SJSA1 (cell line): Measurements from ENCODE around the gene ASTL. TPM values are rescaled to one million over a fixed set of nuclear protein-coding genes. Genes with fewer than 3 reads are reported as not detected.

Experiments used
- DNase-seq, 2 experiments: peaks; one replicate each; pipeline ENCODE4 v3.0.0-alpha.2; 2015 to 2020; ENCODE audit warnings: low spot score in 2 of 2, low read depth in 1 of 2
- H3K27ac ChIP-seq: fragments of 250-450 bp; sonication (Bioruptor Pico); 2 replicates; pipeline ENCODE4 v1.5.1; 2020; ENCODE audit warnings: mild to moderate bottlenecking, moderate library complexity
- H3K27me3 ChIP-seq: fragments of 250-450 bp; sonication (Bioruptor Pico); replicated peaks from 2 replicates; pipeline ENCODE4 v1.5.1; 2020; ENCODE audit warnings: mild to moderate bottlenecking, moderate library complexity
- H3K36me3 ChIP-seq: fragments of 250-450 bp; sonication (Bioruptor Pico); 2 replicates; pipeline ENCODE4 v1.5.1; 2020; ENCODE audit warnings: mild to moderate bottlenecking
- H3K4me1 ChIP-seq: fragments of 250-450 bp; sonication (Bioruptor Pico); replicated peaks from 2 replicates; pipeline ENCODE4 v1.6.1; 2021; ENCODE audit warnings: mild to moderate bottlenecking
- H3K4me3 ChIP-seq: fragments of 250-450 bp; sonication (Bioruptor Pico); 2 replicates; pipeline ENCODE4 v1.5.1; 2020; ENCODE audit warnings: mild to moderate bottlenecking
- H3K9me3 ChIP-seq: fragments of 250-450 bp; sonication (Bioruptor Pico); replicated peaks from 2 replicates; pipeline ENCODE4 v1.5.1; 2020; ENCODE audit warnings: mild to moderate bottlenecking
- total RNA-seq: library from RNA; depleted of rRNA; stranded (reverse); fragments of >200 nt; shearing (Covaris generic); gene quantifications from 2 replicates; pipeline ENCODE4 v1.2.3, GENCODE V29; 2014; rRNA removed

ASTL gene
- total RNA-seq = not detected in 2 replicates

GRCh38 chr2:96138179-96139145, at the start of gene ASTL:
Gene ASTL, minus strand, starts transcription at chr2:96138502. Its CDS starts 66 bp downstream, at chr2:96138436.
- no peak within 1 kb of the TSS for H3K4me3 ChIP-seq
- H3K27me3 ChIP-seq = 0 out of 2 replicates have a peak, but pooled peaks cover 9% of the 10 kb centered on the region
- H3K27ac ChIP-seq = no peak within 1 kb of the TSS
- H3K4me1 ChIP-seq = no peaks in the 10 kb centered on the region
- no peaks in the 10 kb centered on the region for H3K9me3 ChIP-seq
- H3K36me3 ChIP-seq = no peaks in the 10 kb centered on the region
- no peak for DNase-seq

GRCh38 chr2:96186562-96186961, 48.3 kb upstream of the ASTL start:
- Histone ChIP-seq H3K27ac (no peak overlapping the region), H3K4me3 (no peak overlapping the region), H3K36me3 (peaks cover 76% of the 10 kb centered on the region), H3K27me3 (no peaks in the 10 kb centered on the region), H3K9me3 (no peaks in the 10 kb centered on the region), H3K4me1 (no peaks in the 10 kb centered on the region)
- no peak for DNase-seq

- peaks cover 66% of the 10 kb centered on the region for H3K36me3 ChIP-seq
- no peaks in the 10 kb centered on the region for H3K9me3 ChIP-seq
- H3K27ac ChIP-seq = no peak overlapping the region
- no peak for DNase-seq
- H3K4me1 ChIP-seq = no peaks in the 10 kb centered on the region
- H3K4me3 ChIP-seq = no peak overlapping the region
- no peaks in the 10 kb centered on the region for H3K27me3 ChIP-seq
Observed at GRCh38 chr2:96185516-96185915, 47.2 kb upstream of the ASTL start.

- no peaks in the 10 kb centered on the region for H3K27me3 ChIP-seq
- H3K36me3 ChIP-seq = peaks cover 64% of the 10 kb centered on the region
- no peaks in the 10 kb centered on the region for H3K9me3 ChIP-seq
- no peaks in the 10 kb centered on the region for H3K4me1 ChIP-seq
- H3K27ac ChIP-seq = no peak overlapping the region
- DNase-seq = no peak
- no peak overlapping the region for H3K4me3 ChIP-seq
Observed at GRCh38 chr2:96184989-96185388, 46.7 kb upstream of the ASTL start.

- H3K27me3 ChIP-seq = no peaks in the 10 kb centered on the region
- H3K36me3 ChIP-seq = peaks cover 56% of the 10 kb centered on the region
- H3K9me3 ChIP-seq = no peaks in the 10 kb centered on the region
- no peak for DNase-seq
- H3K4me1 ChIP-seq = no peaks in the 10 kb centered on the region
- no peak overlapping the region for H3K4me3 ChIP-seq
- H3K27ac ChIP-seq = no peak overlapping the region
Observed at GRCh38 chr2:96184188-96184587, 45.9 kb upstream of the ASTL start.

GRCh38 chr2:96181529-96181928, 43.2 kb upstream of the ASTL start:
- Histone ChIP-seq H3K36me3 (peaks cover 30% of the 10 kb centered on the region), H3K27ac (no peak overlapping the region), H3K27me3 (no peaks in the 10 kb centered on the region), H3K4me1 (no peaks in the 10 kb centered on the region), H3K4me3 (no peak overlapping the region), H3K9me3 (no peaks in the 10 kb centered on the region)
- DNase-seq = no peak

- no peaks in the 10 kb centered on the region for H3K4me1 ChIP-seq
- H3K36me3 ChIP-seq = peaks cover 20% of the 10 kb centered on the region
- H3K4me3 ChIP-seq = no peak overlapping the region
- no peaks in the 10 kb centered on the region for H3K27me3 ChIP-seq
- H3K27ac ChIP-seq = no peak overlapping the region
- H3K9me3 ChIP-seq = no peaks in the 10 kb centered on the region
- DNase-seq = no peak
Observed at GRCh38 chr2:96180521-96180920, 42.2 kb upstream of the ASTL start.

- no peaks in the 10 kb centered on the region for H3K9me3 ChIP-seq
- no peak for DNase-seq
- H3K4me1 ChIP-seq = no peaks in the 10 kb centered on the region
- peaks cover 15% of the 10 kb centered on the region for H3K36me3 ChIP-seq
- H3K4me3 ChIP-seq = no peak overlapping the region
- H3K27ac ChIP-seq = no peak overlapping the region
- H3K27me3 ChIP-seq = no peaks in the 10 kb centered on the region
Observed at GRCh38 chr2:96180002-96180401, 41.7 kb upstream of the ASTL start.

GRCh38 chr2:96176661-96177060, 38.4 kb upstream of the ASTL start:
- no peak overlapping the region for H3K27ac ChIP-seq
- H3K4me3 ChIP-seq = no peak overlapping the region
- DNase-seq = no peak
- H3K9me3 ChIP-seq = no peaks in the 10 kb centered on the region
- no peaks in the 10 kb centered on the region for H3K36me3 ChIP-seq
- peaks cover 3% of the 10 kb centered on the region for H3K4me1 ChIP-seq
- no peaks in the 10 kb centered on the region for H3K27me3 ChIP-seq

- no peaks in the 10 kb centered on the region for H3K9me3 ChIP-seq
- H3K36me3 ChIP-seq = no peaks in the 10 kb centered on the region
- no peaks in the 10 kb centered on the region for H3K27me3 ChIP-seq
- DNase-seq = no peak
- peaks cover 4% of the 10 kb centered on the region for H3K4me1 ChIP-seq
- no peak overlapping the region for H3K27ac ChIP-seq
- H3K4me3 ChIP-seq = no peak overlapping the region
Observed at GRCh38 chr2:96175951-96176350, 37.6 kb upstream of the ASTL start.

- H3K9me3 ChIP-seq = no peaks in the 10 kb centered on the region
- peaks cover 4% of the 10 kb centered on the region for H3K4me1 ChIP-seq
- no peak overlapping the region for H3K27ac ChIP-seq
- peak; percentile 59 to 68 for DNase-seq
- H3K27me3 ChIP-seq = no peaks in the 10 kb centered on the region
- no peaks in the 10 kb centered on the region for H3K36me3 ChIP-seq
- H3K4me3 ChIP-seq = no peak overlapping the region
Observed at GRCh38 chr2:96174251-96175144, 36.2 kb upstream of the ASTL start.

- Histone ChIP-seq H3K9me3 (no peaks in the 10 kb centered on the region), H3K27ac (no peak overlapping the region), H3K4me1 (peaks cover 11% of the 10 kb centered on the region), H3K36me3 (no peaks in the 10 kb centered on the region), H3K4me3 (no peak overlapping the region), H3K27me3 (no peaks in the 10 kb centered on the region)
- DNase-seq = no peak
Observed at GRCh38 chr2:96171831-96172230, 33.5 kb upstream of the ASTL start.

- Histone ChIP-seq H3K9me3 (no peaks in the 10 kb centered on the region), H3K36me3 (no peaks in the 10 kb centered on the region), H3K27ac (no peak overlapping the region), H3K27me3 (no peaks in the 10 kb centered on the region), H3K4me3 (no peak overlapping the region), H3K4me1 (peaks cover 11% of the 10 kb centered on the region)
- DNase-seq = no peak
Observed at GRCh38 chr2:96170626-96171025, 32.3 kb upstream of the ASTL start.
